ENCODE measurements around the gene NYAP1. TPM values are rescaled to one million over a fixed set of nuclear protein-coding genes. Genes with fewer than 3 reads are reported as not detected.

NYAP1 gene
- total RNA-seq, 3 donors from 2014 or later (not counting 1 experiment from before 2014, with no cell fraction given) = 0.12 to 0.13 TPM; not detected in 1

DNA sequence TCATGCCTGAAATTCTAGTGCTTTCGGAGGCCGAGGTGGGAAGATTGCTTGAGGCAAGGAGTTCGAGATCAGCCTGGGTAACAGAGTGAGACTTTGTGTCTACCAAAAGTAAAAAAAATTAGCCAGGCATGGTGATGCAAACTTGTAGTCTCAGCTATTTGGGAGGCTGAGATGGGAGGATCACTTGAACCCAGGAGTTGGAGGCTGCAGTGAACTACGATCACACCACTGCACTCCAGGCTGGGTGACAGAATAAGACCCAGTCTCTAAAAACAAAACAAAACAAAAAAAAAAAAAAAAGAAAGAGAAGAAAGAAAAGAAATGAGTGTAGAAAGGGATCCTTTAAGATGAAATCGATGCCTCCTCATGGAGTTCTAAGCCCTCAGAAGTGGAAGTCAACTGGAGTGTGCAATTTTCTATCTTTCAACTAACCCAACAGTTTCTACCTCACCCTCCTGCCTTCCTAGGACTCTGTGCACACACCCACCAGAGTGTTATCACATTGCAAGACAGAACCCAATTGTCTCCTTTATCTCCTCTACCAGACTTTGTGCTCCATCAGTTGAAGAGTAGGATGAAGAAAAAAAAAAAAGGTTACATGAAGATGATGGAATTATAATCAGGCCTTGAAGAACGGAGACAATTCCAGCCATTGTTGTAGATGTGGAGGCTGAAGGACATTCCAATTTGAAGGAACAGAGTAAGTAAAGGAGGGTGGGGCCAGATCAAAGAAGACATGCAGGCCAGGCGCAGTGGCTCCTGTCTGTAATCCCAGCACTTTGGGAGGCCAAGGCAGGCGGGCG is 26.9 kb downstream of the NYAP1 start:
- no peak overlapping the region for H3K27ac ChIP-seq (ENCODE audit: low read length)
- H3K36me3 Mint-ChIP-seq = no peaks in the 10 kb centered on the region
- no peak for ATAC-seq
- TF ChIP-seq, protein P1, sequence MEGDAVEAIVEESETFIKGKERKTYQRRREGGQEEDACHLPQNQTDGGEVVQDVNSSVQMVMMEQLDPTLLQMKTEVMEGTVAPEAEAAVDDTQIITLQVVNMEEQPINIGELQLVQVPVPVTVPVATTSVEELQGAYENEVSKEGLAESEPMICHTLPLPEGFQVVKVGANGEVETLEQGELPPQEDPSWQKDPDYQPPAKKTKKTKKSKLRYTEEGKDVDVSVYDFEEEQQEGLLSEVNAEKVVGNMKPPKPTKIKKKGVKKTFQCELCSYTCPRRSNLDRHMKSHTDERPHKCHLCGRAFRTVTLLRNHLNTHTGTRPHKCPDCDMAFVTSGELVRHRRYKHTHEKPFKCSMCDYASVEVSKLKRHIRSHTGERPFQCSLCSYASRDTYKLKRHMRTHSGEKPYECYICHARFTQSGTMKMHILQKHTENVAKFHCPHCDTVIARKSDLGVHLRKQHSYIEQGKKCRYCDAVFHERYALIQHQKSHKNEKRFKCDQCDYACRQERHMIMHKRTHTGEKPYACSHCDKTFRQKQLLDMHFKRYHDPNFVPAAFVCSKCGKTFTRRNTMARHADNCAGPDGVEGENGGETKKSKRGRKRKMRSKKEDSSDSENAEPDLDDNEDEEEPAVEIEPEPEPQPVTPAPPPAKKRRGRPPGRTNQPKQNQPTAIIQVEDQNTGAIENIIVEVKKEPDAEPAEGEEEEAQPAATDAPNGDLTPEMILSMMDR (IDR thresholded peaks at IDR 0.05) = no peak
- peaks cover 5% of the 10 kb centered on the region for H3K4me1 ChIP-seq (ENCODE audit: control insufficient read depth, insufficient read depth, low read length)
- no peak overlapping the region for H3K4me3 ChIP-seq (ENCODE audit: low read length)
- H3K4me1 Mint-ChIP-seq = peaks cover 0 to 6% of the 10 kb centered on the region in 2 donors
- WGBS (ENCODE audit: insufficient coverage) = 97% methylated on average over 8 of the region's 9 CpGs
- H3K9me3 ChIP-seq (ENCODE audit: control insufficient read depth, insufficient read depth, low read length) = no peaks in the 10 kb centered on the region
- no peaks in the 10 kb centered on the region for H3K36me3 ChIP-seq (ENCODE audit: control insufficient read depth, insufficient read depth, low read length)
- H3K4me3 Mint-ChIP-seq = no peak overlapping the region
- intact Hi-C loops (cut with micrococcal nuclease) = no loop called here
- no peak for DNase-seq
- peaks cover 30 to 41% of the 10 kb centered on the region in 2 donors for H3K27me3 Mint-ChIP-seq (ENCODE audit: low read depth in 2 of 2)
- H3K27me3 ChIP-seq (ENCODE audit: control insufficient read depth, insufficient read depth, low read length) = no peaks in the 10 kb centered on the region
- H3K27ac Mint-ChIP-seq = no peak overlapping the region
- H3K9me3 Mint-ChIP-seq = no peaks in the 10 kb centered on the region

DNA sequence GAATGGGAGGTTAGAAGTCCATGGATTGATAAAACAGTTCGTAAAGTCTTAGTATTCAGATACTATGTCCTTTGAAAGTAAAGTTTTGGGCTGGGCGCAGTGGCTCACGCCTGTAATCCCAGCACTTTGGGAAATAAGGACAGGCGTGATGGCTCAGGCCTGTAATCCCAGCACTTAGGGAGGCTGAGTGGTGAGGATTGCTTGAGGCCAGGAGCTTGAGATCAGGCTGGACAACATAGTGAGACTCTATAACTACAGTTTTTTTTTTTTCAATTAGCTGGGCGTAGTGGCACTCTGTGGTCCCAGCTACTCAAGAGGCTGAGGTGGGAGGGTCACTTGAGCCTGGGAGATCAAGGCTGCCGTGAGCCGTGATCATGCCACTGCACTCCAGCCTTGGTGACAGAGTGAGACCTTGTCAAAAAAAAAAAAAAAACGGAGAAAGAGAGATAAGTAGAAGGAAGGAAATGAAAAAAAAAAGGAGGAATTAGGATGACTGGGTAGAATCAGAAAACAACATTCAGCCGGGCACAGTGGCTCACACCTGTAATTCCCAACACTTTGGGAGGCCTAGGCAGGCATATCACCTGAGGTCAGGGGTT is 29.6 kb downstream of the NYAP1 start:
- Histone ChIP-seq H3K36me3 (ENCODE audit: control insufficient read depth, insufficient read depth, low read length) (no peaks in the 10 kb centered on the region), H3K27me3 (ENCODE audit: control insufficient read depth, insufficient read depth, low read length) (no peaks in the 10 kb centered on the region), H3K4me1 (ENCODE audit: control insufficient read depth, insufficient read depth, low read length) (peaks cover 25% of the 10 kb centered on the region), H3K4me3 (ENCODE audit: low read length) (no peak overlapping the region), H3K27ac (ENCODE audit: low read length) (no peak overlapping the region), H3K9me3 (ENCODE audit: control insufficient read depth, insufficient read depth, low read length) (no peaks in the 10 kb centered on the region)
- H3K36me3 Mint-ChIP-seq = no peaks in the 10 kb centered on the region
- no peak overlapping the region for H3K4me3 Mint-ChIP-seq
- no peak overlapping the region for H3K27ac Mint-ChIP-seq
- no peak for DNase-seq
- H3K9me3 Mint-ChIP-seq = no peaks in the 10 kb centered on the region
- ATAC-seq = no peak
- TF ChIP-seq, protein P1 (IDR thresholded peaks at IDR 0.05) = no peak
- WGBS (ENCODE audit: insufficient coverage) = 83% methylated on average over 9 of the region's 9 CpGs
- H3K27me3 Mint-ChIP-seq (ENCODE audit: low read depth in 2 of 2) = peaks cover 27 to 34% of the 10 kb centered on the region in 2 donors
- intact Hi-C loops (cut with micrococcal nuclease) = no loop called here
- H3K4me1 Mint-ChIP-seq = peaks cover 15 to 21% of the 10 kb centered on the region in 2 donors

DNA sequence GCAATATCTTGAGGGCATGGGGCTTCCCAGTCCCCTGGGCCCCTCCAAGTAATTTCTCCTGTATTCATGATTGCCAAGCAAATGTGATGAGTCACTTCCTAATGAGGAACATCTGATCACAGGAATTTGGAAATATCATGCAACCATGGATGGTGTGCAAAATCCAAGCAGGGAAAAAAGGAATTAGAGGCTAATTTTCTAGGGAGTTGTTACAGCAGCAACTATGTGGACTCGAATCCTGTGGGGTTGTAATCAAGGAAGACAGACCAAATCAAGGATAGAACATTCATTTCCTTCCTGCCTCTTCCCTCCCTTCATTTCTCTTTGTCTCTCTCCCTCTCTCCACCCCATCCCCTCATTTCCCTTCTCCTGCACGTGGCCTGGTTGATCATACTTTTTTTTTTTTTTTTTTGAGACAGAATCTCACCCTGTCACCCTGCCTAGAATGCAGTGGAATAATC is 31.4 kb downstream of the NYAP1 start:
- Mint-ChIP-seq H3K9me3 (no peaks in the 10 kb centered on the region), H3K4me1 (peaks cover 15 to 21% of the 10 kb centered on the region in 2 donors), H3K4me3 (no peak overlapping the region), H3K36me3 (no peaks in the 10 kb centered on the region), H3K27ac (no peak overlapping the region), H3K27me3 (ENCODE audit: low read depth in 2 of 2) (peaks cover 18 to 25% of the 10 kb centered on the region in 2 donors)
- intact Hi-C loops (cut with micrococcal nuclease) = no loop called here
- ATAC-seq (no peak), DNase-seq (no peak)
- Histone ChIP-seq H3K36me3 (ENCODE audit: control insufficient read depth, insufficient read depth, low read length) (no peaks in the 10 kb centered on the region), H3K4me1 (ENCODE audit: control insufficient read depth, insufficient read depth, low read length) (peaks cover 25% of the 10 kb centered on the region), H3K4me3 (ENCODE audit: low read length) (no peak overlapping the region), H3K27ac (ENCODE audit: low read length) (no peak overlapping the region), H3K9me3 (ENCODE audit: control insufficient read depth, insufficient read depth, low read length) (no peaks in the 10 kb centered on the region), H3K27me3 (ENCODE audit: control insufficient read depth, insufficient read depth, low read length) (no peaks in the 10 kb centered on the region)
- WGBS (ENCODE audit: insufficient coverage) = 45% methylated on average over 2 of the region's 2 CpGs
- TF ChIP-seq, protein P1 (IDR thresholded peaks at IDR 0.05) = no peak
